Placental pericyte (primary cell): Measurements from ENCODE around the gene VASN. TPM values are rescaled to one million over a fixed set of nuclear protein-coding genes. Genes with fewer than 3 reads are reported as not detected.

Source experiments
- small RNA-seq: library from RNA; depleted of rRNA; stranded (forward); fragments of <200 nt; gene quantifications from one replicate; pipeline ENCODE3, GENCODE V24; 2012; ENCODE audit warnings: low replicate concordance
- total RNA-seq: library from RNA; depleted of rRNA; stranded (reverse); fragments of >200 nt; gene quantifications from 2 replicates; pipeline ENCODE4 v1.2.3, GENCODE V29; 2012

The VASN gene
- total RNA-seq = 142 and 358 TPM in 2 replicates

DNA sequence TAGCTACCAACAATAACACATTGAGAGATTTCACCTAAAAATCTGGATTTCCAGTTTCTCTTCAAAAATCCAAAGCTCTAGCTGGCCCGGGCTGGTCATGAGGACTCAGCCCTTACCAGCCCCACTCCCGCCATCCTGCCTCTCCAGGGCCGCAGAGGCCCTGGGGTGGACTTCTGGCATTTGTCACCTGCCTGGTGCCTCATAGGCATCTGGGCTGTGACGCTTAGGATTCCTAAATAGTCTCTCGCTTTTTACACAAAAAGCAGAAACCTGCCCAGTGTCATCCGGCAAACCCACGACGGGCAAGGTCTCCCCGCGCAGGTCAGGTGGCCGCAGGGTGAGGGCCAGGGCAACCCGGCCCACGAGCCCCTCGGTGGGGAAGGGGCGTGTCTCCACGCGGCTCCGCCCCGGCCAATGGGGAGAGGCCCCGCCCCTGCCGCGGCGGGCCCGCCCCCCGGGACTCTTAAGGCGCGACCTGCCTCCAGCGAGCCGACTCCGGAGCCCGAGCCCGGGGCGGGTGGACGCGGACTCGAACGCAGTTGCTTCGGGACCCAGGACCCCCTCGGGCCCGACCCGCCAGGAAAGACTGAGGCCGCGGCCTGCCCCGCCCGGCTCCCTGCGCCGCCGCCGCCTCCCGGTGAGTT lies at the start of gene VASN:
TSS of gene VASN (plus strand) at position 492 of the 644 bp plus-strand sequence. CDS start 9,030 bp downstream, outside the sequence.

GRCh38 chr16:4350787-4351659 lies 20.6 kb upstream of the VASN start, which contains the start of gene PAM16:
Gene PAM16, minus strand, starts transcription at chr16:4351321. Its CDS starts 87 bp downstream, at chr16:4351234.

GRCh38 chr16:4416200-4417032 lies 44.8 kb downstream of the VASN start, which contains the start of gene CORO7:
Gene CORO7, minus strand, starts transcription at chr16:4416596. Its CDS starts 78 bp downstream, at chr16:4416518.

DNA sequence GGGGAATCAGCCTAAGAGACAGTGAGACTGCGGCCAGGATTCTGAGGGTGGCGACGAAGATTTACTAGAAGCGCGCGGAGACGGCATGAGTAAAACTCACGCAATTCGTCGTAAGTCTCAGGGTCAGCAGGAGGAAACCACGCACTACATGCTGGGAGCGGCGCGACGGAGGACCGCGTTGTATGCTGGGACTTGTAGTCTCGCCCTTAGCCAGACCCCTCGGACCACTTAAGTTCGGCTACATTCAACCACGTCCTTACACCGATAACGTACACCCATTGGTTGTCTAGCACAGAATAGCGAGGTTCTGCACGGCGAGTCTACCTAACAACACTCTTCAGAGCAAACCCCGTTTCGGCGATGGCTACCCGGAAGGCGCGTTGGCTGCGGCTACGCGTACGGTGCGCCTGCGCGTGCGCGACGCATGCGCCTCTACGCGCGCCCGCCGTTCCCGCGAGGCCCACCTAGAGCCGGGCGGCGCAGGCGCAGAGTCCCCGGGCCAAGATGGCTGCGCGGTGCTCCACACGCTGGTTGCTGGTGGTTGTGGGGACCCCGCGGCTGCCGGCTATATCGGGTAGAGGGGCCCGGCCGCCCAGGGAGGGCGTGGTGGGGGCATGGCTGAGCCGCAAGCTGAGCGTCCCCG lies 53.9 kb downstream of the VASN start, which contains the start of gene DNAJA3:
TSS of gene DNAJA3 (plus strand) at position 491 of the 643 bp plus-strand sequence. CDS start at position 505, 14 bp downstream.

Small RNAs within 50 kb of the gene (small RNA-seq; reads per million reads assigned to genes)
- not detected for gene AC012676.2

Other genes with a start within 250 kb of the VASN start
- not detected in 2 replicates for gene SRL, start 129.8 kb upstream of the VASN start, total RNA-seq
- 8.1 and 10.0 TPM in 2 replicates for gene TFAP4, start 98.8 kb upstream of the VASN start, total RNA-seq
- gene GLIS2, start 55.8 kb upstream of the VASN start, total RNA-seq = 3.7 and 5.3 TPM in 2 replicates
- 19.9 and 28.2 TPM in 2 replicates for gene PAM16, start 20.5 kb upstream of the VASN start, total RNA-seq
- gene CORO7, start 44.7 kb downstream of the VASN start, total RNA-seq = 26.9 and 30.5 TPM in 2 replicates
- 50.8 and 63.1 TPM in 2 replicates for gene DNAJA3, start 54.0 kb downstream of the VASN start, total RNA-seq
- 66.7 and 85.1 TPM in 2 replicates for gene NMRAL1, start 102.8 kb downstream of the VASN start, total RNA-seq
- 57.1 and 68.4 TPM in 2 replicates for gene HMOX2, start 104.5 kb downstream of the VASN start, total RNA-seq
- 13.9 and 19.0 TPM in 2 replicates for gene CDIP1, start 166.9 kb downstream of the VASN start, total RNA-seq
- gene C16orf96, start 184.5 kb downstream of the VASN start, total RNA-seq = under 0.01 TPM in 2 replicates
- 11.4 and 12.2 TPM in 2 replicates for gene UBALD1, start 243.0 kb downstream of the VASN start, total RNA-seq